CD14-positive monocyte (primary cell): ENCODE measurements around the gene SBK1. TPM values are rescaled to one million over a fixed set of nuclear protein-coding genes. Genes with fewer than 3 reads are reported as not detected.

ENCODE experiments used
- DNase-seq, 3 donors: peaks; one replicate each; pipeline ENCODE4 v3.0.0-alpha.2; 2011 to 2022
- H2AFZ ChIP-seq: 2 replicates; pipeline ENCODE4 v1.6.0; 2012; ENCODE audit warnings: mild to moderate bottlenecking, low read depth, low read length, inconsistent platforms; ENCODE audit not compliant: insufficient read depth, poor library complexity, severe bottlenecking
- H3K27ac ChIP-seq, 2 donors: 1 replicate in 1 of 2; 2 replicates in 1 of 2; pipeline ENCODE4 v1.5.1; 2012 to 2013; ENCODE audit warnings: low read length in 2 of 2, control low read depth in 1 of 2, inconsistent platforms in 1 of 2, low read depth in 1 of 2, mild to moderate bottlenecking in 1 of 2
- H3K27me3 ChIP-seq, 2 donors: one replicate each; pipeline versions ENCODE4 v1.6.0 to v1.6.1; 2011 to 2013; ENCODE audit warnings: low read length in 2 of 2; ENCODE audit not compliant: control insufficient read depth in 2 of 2, insufficient read depth in 2 of 2
- H3K36me3 ChIP-seq, 2 donors: replicated peaks in 1 of 2; 1 replicate in 1 of 2; 2 replicates in 1 of 2; pipeline versions ENCODE4 v1.5.1 to v1.6.1; 2012 to 2013; ENCODE audit warnings: low read length in 2 of 2, control low read depth in 1 of 2, inconsistent platforms in 1 of 2, mild to moderate bottlenecking in 1 of 2; ENCODE audit not compliant: insufficient read depth in 2 of 2, control insufficient read depth in 1 of 2
- H3K4me1 ChIP-seq, 2 donors: 1 replicate in 1 of 2; 2 replicates in 1 of 2; pipeline versions ENCODE4 v1.5.1 to v1.6.1; 2012 to 2013; ENCODE audit warnings: low read length in 2 of 2, control low read depth in 1 of 2, inconsistent platforms in 1 of 2, mild to moderate bottlenecking in 1 of 2, moderate library complexity in 1 of 2; ENCODE audit not compliant: insufficient read depth in 2 of 2, control insufficient read depth in 1 of 2
- H3K4me2 ChIP-seq: replicated peaks from 2 replicates; pipeline ENCODE3; 2012; ENCODE audit warnings: low read length, moderate library complexity, mild to moderate bottlenecking; ENCODE audit not compliant: poor library complexity, severe bottlenecking; ENCODE audit errors: extremely low read depth
- H3K4me3 ChIP-seq, 3 experiments: fragments of 200-600 bp in 1 of 3; sonication (generic) in 1 of 3; replicated peaks in 1 of 3; 1 replicate in 2 of 3; 2 replicates in 1 of 3; pipeline ENCODE4 v1.5.1; 2011 to 2013; ENCODE audit warnings: low read length in 3 of 3, mild to moderate bottlenecking in 3 of 3, control low read depth in 2 of 3, low read depth in 2 of 3, inconsistent platforms in 1 of 3, moderate library complexity in 1 of 3
- H3K79me2 ChIP-seq: 2 replicates; pipeline ENCODE4 v1.6.0; 2012; ENCODE audit warnings: mild to moderate bottlenecking, control low read depth, inconsistent platforms, low read length, moderate library complexity; ENCODE audit not compliant: insufficient read depth
- H3K9ac ChIP-seq: 2 replicates; pipeline ENCODE4 v1.6.0; 2017; ENCODE audit warnings: low read length, mild to moderate bottlenecking; ENCODE audit not compliant: insufficient read depth, poor library complexity, severe bottlenecking
- H3K9me3 ChIP-seq, 2 donors: replicated peaks in 1 of 2; 1 replicate in 1 of 2; 2 replicates in 1 of 2; pipeline versions ENCODE4 v1.5.1 to v1.6.1; 2012 to 2013; ENCODE audit warnings: low read length in 2 of 2, control low read depth in 1 of 2; ENCODE audit not compliant: control insufficient read depth in 1 of 2, insufficient read depth in 1 of 2
- H4K20me1 ChIP-seq: 2 replicates; pipeline ENCODE4 v1.6.0; 2012; ENCODE audit warnings: mild to moderate bottlenecking, low read length, control low read depth, moderate library complexity; ENCODE audit not compliant: insufficient read depth
- H3K27ac Mint-ChIP-seq, 7 donors: one replicate each; pipeline ENCODE4 v1.8.0; 2020; ENCODE audit warnings: mild to moderate bottlenecking in 7 of 7, mixed read lengths in 7 of 7, moderate library complexity in 6 of 7, inconsistent platforms in 2 of 7
- H3K27me3 Mint-ChIP-seq, 3 donors: one replicate each; pipeline ENCODE4 v1.8.0; 2021 to 2022; ENCODE audit warnings: low read depth in 3 of 3, mild to moderate bottlenecking in 3 of 3, mixed read lengths in 3 of 3, moderate library complexity in 3 of 3, inconsistent platforms in 1 of 3
- H3K36me3 Mint-ChIP-seq, 2 donors: one replicate each; pipeline ENCODE4 v1.8.0; 2020; ENCODE audit warnings: mixed read lengths in 2 of 2, inconsistent platforms in 1 of 2, mild to moderate bottlenecking in 1 of 2
- H3K4me1 Mint-ChIP-seq: one replicate; pipeline ENCODE4 v1.8.0; 2020; ENCODE audit warnings: mild to moderate bottlenecking, mixed read lengths
- H3K4me3 Mint-ChIP-seq, 2 donors: one replicate each; pipeline ENCODE4 v1.8.0; 2020; ENCODE audit warnings: mild to moderate bottlenecking in 2 of 2, mixed read lengths in 2 of 2, moderate library complexity in 1 of 2
- H3K9me3 Mint-ChIP-seq, 7 donors: one replicate each; pipeline ENCODE4 v1.8.0; 2020 to 2022; ENCODE audit warnings: mixed read lengths in 7 of 7, mild to moderate bottlenecking in 6 of 7, moderate library complexity in 6 of 7, inconsistent platforms in 2 of 7
- WGBS: methylation state at CpG from one replicate; pipeline ENCODE4 v1.1.5; 2013; ENCODE audit warnings: missing lambda C conversion rate; ENCODE audit not compliant: insufficient coverage; 5-methylcytosine and 5-hydroxymethylcytosine counted together
- intact Hi-C, 2 donors: fragments of 100-400 bp; cut with micrococcal nuclease; formaldehyde crosslinking; loops; one replicate each; pipeline versions ENCODE4 v1.15.0 to v1.15.1; 2023
- polyA plus RNA-seq, 3 donors: library from polyadenylated mRNA; depleted of rRNA in 1 of 3; unstranded in 2 of 3; stranded (reverse) in 1 of 3; fragments of 300-500 nt in 2 of 3; fragments of >200 nt in 1 of 3; fragmentation: Illumina TruSeq in 2 of 3; gene quantifications; 1 replicate in 2 of 3; 2 replicates in 1 of 3; pipeline ENCODE4 v1.2.3, GENCODE V29; 2012 to 2021
- TF ChIP-seq, protein P1 (sequence below): fragments of 200-600 bp; IDR thresholded peaks from one replicate; pipeline ENCODE4 v1.8.0; 2022; ENCODE audit warnings: antibody characterized with exemption, mild to moderate bottlenecking

The SBK1 gene
- polyA plus RNA-seq, 3 donors = 0.04 TPM; not detected in 2

GRCh38 chr16:28318042-28318744 is 25.9 kb downstream of the SBK1 start:
- Mint-ChIP-seq H3K4me1 (peaks cover 2% of the 10 kb centered on the region), H3K9me3 (peaks cover 0 to 3% (median 0%) of the 10 kb centered on the region in 7 donors), H3K27ac (no peak overlapping the region), H3K27me3 (peaks cover 0 to 6% (median 5%) of the 10 kb centered on the region in 3 donors), H3K36me3 (no peaks in the 10 kb centered on the region), H3K4me3 (no peak overlapping the region)
- H2AFZ ChIP-seq = no peak overlapping the region
- H3K36me3 ChIP-seq = no peaks in the 10 kb centered on the region
- no peaks in the 10 kb centered on the region for H4K20me1 ChIP-seq
- no peaks in the 10 kb centered on the region for H3K9me3 ChIP-seq
- WGBS = 90% methylated on average over 6 of the region's 9 CpGs
- H3K79me2 ChIP-seq = no peaks in the 10 kb centered on the region
- no peak overlapping the region for H3K27ac ChIP-seq
- H3K27me3 ChIP-seq = no peaks in the 10 kb centered on the region
- DNase-seq = no peak
- no peaks in the 10 kb centered on the region for H3K4me1 ChIP-seq
- no peak overlapping the region for H3K4me2 ChIP-seq
- H3K4me3 ChIP-seq = no peak overlapping the region
- TF ChIP-seq, protein P1, sequence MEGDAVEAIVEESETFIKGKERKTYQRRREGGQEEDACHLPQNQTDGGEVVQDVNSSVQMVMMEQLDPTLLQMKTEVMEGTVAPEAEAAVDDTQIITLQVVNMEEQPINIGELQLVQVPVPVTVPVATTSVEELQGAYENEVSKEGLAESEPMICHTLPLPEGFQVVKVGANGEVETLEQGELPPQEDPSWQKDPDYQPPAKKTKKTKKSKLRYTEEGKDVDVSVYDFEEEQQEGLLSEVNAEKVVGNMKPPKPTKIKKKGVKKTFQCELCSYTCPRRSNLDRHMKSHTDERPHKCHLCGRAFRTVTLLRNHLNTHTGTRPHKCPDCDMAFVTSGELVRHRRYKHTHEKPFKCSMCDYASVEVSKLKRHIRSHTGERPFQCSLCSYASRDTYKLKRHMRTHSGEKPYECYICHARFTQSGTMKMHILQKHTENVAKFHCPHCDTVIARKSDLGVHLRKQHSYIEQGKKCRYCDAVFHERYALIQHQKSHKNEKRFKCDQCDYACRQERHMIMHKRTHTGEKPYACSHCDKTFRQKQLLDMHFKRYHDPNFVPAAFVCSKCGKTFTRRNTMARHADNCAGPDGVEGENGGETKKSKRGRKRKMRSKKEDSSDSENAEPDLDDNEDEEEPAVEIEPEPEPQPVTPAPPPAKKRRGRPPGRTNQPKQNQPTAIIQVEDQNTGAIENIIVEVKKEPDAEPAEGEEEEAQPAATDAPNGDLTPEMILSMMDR = no peak
- intact Hi-C loops = no loop called here
- H3K9ac ChIP-seq = no peak overlapping the region

DNA sequence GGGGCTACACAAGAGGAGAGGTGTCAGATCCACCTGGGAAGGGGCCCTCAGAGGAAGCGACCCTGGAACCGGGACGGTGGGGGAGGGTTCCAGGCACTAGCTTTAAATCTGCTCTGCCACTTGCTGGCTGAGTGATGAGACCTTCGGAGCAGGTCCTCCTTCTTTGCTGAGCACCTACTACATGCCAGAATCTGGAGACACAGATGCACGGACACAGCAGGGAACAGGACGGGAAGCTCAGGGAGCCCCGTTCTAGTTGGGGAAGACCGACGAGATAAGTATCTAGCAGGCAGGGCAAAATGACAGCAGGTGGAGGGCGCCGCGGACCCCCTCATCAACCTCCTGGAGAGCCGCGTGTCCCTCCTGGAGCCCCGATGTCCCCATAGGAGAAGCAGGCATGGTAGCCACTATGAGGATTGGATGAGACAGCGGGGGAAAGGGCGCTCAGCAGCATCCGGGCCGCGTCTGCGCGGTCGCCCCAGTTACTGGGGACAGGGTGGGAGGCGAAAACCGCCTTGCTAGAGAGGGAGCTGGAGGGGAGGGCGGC is 27.2 kb downstream of the SBK1 start:
- intact Hi-C loops = no loop called here
- no peaks in the 10 kb centered on the region for H3K36me3 Mint-ChIP-seq
- H3K79me2 ChIP-seq = no peaks in the 10 kb centered on the region
- H3K4me3 ChIP-seq = no peak overlapping the region
- H3K27me3 ChIP-seq = no peaks in the 10 kb centered on the region
- H3K4me1 ChIP-seq = no peaks in the 10 kb centered on the region
- H2AFZ ChIP-seq = no peak overlapping the region
- no peak overlapping the region for H3K27ac ChIP-seq
- H3K27me3 Mint-ChIP-seq = peaks cover 0 to 6% (median 4%) of the 10 kb centered on the region in 3 donors
- 97% methylated on average over 21 of the region's 26 CpGs for WGBS
- H3K4me1 Mint-ChIP-seq = peaks cover 2% of the 10 kb centered on the region
- DNase-seq = no peak
- H4K20me1 ChIP-seq = no peaks in the 10 kb centered on the region
- no peak overlapping the region for H3K27ac Mint-ChIP-seq
- peaks cover 0 to 3% (median 0%) of the 10 kb centered on the region in 7 donors for H3K9me3 Mint-ChIP-seq
- H3K36me3 ChIP-seq = no peaks in the 10 kb centered on the region
- no peak overlapping the region for H3K9ac ChIP-seq
- H3K4me2 ChIP-seq = no peak overlapping the region
- TF ChIP-seq, protein P1 = no peak
- no peak overlapping the region for H3K4me3 Mint-ChIP-seq
- H3K9me3 ChIP-seq = no peaks in the 10 kb centered on the region
